ELF-1 (cell line): Measurements from ENCODE around the gene INSIG2.

ENCODE experiments used
- DNase-seq: peaks from one replicate; pipeline ENCODE4 v3.0.0-alpha.2; 2016; ENCODE audit warnings: low read depth, low spot score

INSIG2 gene

DNA sequence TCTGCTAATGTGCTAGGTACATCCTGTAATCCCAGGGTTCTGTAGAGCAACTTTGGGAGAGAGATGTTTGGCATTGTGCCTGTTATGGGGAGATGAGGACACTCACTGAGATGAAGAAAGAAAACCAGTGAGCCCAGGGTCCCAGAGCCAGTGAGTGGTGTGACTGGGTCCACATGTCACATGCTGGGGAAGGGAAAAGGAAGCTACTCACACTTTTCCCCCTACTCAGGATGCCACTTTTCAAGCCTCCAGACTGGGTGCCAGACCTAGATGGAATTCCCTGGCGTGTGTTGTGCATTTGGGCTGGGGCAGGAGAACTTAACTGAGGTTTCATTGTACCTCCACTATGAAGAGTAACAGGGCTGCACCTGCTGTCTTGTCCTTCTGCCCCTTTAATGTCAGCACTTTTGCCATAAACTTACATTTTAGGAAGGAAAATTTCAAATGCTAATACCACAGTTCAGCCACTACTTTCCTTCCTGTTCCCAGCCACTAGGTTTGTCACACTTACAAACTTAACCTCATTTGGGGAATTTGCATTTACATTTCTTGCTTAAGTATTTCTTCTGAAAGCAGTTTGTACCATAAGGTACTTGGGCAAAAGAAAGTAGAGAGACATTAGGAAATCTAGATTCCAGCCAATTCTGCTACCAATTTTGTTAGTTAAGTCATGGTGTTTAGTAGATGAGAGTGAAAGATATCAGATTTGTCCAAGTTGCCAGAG, 10.2 kb downstream of the INSIG2 start:
- DNase-seq = no peak

DNA sequence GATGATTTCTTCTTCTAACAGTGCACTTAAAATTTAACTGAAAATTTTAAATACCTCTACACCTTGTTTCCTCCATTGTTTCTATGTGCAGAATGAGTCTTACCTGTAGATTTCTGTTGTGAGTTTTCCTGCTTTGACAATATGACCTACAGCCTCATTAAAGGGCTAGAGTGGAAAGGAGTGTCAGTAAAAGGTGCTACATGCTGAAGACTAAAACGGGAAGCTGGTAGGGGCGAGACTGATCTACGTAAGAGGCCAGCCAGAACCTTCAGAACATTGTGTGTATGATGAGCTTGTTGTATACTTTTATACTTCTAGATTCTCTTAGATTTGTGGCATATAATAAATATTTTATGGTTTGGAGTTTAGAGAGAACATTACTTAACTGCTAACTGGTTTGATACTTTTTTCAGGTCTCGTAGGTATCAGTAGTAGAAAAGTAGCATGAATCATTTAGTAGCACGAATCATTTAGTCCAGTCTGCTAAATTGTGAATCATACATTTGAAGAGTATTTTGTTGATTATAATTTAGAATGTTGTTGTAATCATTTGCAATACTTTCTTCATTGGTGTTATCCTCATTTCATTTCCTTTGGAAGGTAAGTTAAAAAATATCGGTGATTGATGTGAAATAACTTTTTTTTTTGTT, 14.3 kb downstream of the INSIG2 start:
- DNase-seq = no peak

DNA sequence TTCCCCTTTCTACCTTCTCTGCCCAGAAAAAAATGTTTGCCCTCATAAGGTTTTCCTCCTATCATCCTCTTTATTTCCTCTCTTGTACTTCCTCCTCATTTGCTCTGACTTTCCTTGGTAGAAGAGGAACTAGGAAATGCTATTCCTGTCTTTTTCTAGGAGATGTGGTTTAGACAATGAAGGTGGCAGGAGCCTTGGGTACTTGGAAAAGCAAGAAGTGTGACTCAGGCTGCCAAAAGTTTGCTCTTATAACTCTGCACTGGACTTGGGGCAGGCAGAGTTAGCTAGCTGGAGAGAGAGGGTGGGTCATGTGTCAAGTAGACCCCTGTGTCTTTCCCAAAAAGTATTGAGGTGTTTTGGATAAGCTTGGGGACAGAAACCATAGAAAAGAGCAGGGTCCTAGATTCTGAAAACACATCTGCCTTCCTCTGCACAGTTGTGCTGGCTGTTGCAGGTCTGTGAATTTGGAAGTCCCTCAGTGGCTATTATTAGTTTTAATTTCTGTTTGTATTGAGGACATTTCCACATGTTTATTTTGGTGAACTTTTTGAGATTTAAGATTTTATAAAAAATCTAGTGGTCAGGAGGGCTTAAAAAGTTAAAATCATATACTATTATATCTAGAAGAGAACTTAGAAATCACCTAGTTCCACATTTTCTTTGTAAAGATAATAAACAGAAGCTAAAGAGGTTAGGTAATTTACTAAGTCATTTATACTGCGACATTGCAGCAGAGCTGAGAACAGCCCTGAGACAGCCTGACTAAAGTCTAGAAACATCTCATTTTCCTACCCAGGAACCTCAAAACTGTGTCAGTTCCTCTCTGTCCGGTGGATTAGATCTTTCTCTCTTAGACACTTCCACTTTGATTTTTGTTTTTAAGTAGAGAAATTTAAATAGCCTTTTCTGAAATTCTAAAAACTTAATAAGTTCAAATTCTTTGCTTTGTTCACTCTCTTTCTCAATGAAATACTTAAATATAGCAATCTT, 16.0 kb downstream of the INSIG2 start:
- DNase-seq = no peak

DNA sequence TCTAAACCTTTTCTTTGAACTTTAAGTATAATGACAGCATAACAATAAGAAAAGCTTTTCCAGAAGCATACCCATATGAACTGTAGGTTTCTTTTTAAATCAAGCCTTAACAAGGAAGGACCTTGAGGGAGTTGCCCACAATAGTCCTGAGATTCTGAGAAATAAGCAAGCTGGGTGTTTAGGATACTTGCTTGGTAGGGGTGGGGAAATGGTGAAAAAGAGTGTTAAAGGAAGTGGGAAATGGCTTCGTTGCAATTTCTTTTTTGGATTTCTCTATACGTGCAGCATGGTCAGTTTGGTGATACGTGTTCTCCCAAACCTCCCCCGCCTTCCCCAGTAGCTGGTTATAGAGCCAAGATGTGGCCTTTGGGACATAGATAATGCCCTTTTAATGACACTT, 17.2 kb downstream of the INSIG2 start:
- no peak for DNase-seq

DNA sequence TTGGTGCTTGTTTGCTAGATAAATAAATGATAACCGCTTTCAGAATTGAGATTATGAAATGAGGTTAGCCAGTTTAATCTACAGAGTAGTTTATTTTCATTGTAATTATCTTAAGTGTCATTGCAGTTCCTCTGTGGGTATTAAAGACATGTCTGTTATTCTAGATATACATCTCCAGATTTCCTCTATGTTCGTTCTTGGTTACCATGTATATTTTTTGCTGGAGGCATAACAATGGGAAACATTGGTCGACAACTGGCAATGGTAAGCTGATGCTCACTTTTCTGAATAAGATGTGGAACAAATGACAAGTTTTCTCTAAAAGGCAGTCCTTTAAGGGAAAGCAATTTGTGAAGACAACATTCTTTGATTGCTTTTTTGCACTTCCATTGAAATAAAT, 18.7 kb downstream of the INSIG2 start:
- no peak for DNase-seq

DNA sequence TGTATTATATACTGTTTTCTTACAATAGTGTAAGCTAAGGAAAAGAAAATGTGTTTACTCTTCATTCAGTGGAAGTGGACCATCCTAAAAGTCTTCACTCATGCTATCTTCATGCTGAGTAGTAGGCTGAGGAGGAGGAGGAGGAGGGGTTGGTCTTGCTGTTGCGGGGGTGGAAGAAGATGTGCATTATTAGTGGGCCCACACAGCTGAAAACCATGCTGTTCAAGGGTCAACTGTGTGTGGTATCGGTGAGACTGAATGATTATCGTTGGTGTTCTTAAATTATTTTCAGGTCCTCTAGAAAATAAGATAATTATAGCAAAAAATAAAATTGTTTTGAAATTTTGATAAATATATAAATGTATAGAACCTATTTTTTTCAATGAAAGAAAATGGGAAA, 22.0 kb downstream of the INSIG2 start:
- DNase-seq = no peak

DNA sequence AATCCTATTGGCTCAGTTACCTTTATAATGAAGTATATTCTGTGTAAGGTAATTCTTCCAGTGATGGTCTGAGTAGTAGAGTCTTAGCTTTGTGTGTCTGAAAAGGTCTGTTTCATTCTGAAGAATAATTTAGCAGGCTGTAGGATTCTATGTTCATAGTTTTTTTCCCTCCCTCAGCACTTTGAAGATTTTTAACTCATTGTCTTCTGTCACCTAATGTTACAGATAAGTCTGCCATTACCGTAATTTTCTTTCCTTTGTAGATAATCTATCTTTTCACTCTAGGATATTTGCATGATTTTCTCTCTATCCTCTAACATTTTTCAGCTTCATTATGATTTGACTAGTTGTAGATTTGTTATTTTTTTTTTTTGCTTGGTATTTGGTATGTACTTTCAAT, 22.7 kb downstream of the INSIG2 start:
- DNase-seq = no peak

DNA sequence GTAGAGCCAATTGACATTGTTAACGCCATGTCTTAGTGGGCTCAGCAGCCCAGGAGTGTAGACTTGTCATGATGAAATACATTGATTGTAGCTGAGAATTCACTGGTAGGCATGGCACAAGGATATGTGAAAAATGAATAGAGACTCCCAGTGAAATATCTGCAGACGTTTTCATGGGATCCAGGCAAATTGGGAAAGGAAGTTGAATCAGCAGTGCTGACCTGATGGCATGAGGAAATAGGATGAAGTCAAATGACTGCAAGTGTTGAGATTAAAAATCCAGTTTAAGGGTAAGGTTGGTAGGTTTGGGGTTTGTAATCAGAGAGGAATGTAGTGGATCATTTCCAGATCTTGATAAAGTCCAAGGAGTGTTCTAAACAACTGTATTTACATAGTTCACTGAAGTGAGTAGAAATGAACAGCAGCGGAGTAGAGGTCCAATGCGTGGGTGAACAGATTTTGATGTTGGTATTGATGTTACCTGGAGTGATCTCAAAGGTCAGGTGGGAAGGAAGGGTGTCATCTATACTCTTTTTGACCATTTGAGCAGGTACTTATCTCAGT, 24.6 kb downstream of the INSIG2 start:
- DNase-seq = no peak

DNA sequence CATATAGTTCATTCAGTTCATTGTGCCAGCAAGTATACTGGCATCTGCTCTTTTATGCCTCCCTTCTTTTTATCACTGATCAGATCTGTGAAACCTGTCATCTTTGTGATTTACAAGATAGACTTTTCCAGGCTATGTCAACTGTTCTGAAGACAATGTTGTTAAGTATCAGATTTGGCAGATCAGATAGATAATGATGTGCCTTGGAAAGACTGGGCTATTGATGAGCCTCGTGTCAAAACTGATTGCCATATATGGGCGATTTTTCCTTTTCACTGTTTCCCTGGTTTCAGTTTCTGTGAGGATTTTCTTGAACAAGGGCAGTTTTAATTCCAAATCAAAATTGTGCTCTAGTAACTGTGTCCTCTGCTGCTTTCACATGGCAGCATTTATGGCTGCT, 26.6 kb downstream of the INSIG2 start:
- DNase-seq = no peak

DNA sequence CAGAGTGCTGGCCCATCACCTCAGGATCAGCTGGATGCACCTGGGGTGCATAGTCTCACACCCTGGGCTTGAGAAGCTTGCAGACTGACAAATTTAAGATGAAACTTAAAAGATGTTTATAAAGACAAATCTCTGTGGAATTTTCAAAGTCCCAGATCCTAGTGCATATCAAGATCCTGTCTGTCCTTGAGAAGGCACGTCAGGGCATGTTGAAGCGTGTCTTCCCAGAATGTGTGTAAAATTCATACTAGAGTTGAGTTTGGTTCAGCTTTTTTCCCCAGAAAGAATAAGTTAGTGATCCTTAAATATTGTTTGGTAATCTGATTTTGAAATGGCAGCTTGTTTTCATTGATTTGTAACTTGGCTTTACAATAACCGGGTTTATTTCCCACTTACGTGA, 27.5 kb downstream of the INSIG2 start:
- no peak for DNase-seq

DNA sequence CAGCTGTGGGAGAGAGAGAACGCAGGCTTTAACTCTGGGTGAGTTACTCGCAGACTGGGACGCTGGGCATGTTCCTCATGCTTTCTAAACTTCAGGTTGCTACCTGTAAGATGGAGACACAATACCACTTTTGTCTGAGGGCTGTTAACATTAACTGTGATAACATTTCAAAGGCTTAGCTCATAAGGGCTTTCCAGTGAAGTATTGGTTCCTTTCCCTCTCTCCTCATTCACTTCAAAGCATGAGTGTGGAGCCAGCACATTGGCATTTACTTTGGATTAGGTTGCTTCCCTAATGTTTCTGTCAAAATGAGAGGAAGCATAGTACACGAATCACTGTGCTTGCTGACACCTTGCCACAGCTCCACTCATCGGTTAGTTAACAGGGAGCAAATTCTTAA, 30.2 kb downstream of the INSIG2 start:
- DNase-seq = no peak

DNA sequence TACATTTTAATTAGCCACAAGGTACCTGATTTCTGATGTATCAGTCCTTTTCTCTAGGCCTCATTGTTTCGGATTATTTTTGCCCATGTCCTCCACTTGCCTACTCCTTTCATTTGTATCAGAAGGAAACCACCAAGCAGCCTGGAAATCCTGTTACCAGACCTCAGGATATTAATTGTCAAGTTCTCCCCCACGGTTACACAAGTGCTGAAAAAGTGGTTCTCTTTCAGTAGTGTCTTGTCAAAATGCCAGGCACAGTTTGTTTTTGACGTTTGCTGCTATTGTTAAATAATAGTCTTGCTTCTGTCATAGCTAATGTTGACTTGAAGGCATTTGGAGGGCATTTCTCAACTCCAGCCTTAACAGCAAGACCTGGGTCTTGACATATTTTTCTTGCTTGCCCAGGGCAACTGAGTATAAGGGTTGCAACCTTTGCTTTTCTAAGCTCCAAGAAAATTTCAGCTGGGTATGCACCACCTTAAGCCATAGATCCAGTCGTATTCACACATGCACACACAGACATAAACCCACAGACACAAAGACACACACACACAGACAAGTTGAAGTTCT, 31.0 kb downstream of the INSIG2 start:
- no peak for DNase-seq

DNA sequence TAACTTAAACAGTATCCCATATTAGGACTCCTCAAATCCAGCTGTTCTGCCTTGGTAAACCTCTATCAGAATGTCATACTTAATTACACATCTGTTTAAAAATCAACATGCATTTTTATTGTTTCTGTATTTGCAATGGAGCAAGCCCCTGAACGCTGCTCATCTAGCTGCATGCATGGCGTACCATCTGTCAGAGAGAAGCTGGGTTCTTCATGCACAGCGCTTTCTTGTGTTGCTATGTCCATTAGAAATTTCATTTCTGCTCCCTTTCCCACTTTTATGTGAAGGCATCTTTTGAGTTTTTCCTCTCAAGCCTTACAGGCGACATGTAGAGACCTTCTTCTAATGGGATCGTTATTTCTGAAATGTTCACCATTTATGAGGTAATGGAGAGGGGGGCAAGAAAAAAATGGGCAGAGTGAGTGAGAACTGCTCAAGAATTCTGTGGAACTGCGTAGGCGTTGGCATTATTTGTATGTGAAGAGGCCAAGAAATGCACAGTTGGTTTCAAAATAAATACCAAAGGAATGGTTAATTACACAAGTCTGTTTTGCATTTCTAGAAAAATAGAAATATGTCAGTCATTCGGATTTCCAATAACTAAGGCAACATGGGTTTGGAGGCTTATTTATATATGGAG, 31.6 kb downstream of the INSIG2 start:
- no peak for DNase-seq

DNA sequence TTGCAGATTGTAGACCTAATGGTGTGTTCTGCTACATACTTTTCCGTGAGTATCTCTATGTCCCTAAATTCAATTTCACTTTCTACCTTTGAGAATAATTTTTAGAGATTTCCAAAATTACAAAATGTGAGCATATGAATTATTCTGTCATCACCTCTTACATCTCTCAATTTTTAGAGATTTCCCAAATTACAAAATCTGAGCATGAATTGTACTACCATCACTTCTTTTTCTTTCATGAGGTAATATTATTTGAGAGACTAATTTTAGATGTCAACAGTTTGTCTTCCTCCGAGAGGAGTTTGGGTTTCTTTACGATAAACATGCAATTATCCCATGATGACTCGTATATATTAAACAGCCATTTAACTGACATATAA, 32.1 kb downstream of the INSIG2 start:
- no peak for DNase-seq

DNA sequence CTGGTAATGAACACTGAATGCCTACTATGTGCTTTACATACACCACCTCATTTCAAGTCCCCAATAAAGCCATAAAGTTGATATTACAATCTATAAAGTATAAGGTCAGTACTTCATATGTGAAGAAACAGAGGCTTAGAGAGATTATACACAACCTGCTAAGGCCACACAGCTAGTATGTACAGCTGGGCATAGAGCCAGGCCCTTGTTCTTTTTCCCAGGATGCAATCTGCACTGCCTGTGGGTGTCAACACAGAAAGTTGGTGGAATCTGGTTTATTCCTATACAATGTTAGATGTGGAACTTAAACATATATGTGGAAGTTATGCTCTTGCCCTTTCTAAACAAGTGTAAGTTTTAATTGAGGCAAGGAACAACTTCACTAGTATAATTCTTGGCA, 32.8 kb downstream of the INSIG2 start:
- no peak for DNase-seq

DNA sequence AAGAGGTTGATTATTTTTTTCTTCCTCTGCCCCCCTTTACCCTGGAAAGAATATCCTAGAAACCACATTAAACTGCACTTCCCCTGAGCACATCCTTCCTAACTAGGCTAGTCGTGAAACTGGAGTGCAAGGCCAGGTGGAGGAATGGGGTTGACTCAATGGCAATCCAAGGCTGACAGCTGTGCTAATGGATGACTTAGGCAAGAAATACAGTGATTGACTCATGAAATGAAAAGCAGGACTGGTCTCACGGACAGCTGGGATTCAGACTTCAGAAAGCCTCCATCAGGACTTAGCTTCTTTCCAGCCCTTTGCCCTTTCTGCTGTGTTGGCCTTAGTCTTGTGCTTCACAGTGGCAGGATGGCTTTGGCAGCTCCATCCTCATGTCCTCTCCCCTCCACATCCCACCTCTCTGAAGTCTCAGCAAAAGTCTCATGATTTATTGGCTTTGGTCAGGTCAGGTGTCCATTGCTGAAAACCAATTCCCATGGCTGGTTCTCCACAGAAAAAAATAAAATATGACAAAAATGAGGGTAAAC, 33.8 kb downstream of the INSIG2 start:
- no peak for DNase-seq

DNA sequence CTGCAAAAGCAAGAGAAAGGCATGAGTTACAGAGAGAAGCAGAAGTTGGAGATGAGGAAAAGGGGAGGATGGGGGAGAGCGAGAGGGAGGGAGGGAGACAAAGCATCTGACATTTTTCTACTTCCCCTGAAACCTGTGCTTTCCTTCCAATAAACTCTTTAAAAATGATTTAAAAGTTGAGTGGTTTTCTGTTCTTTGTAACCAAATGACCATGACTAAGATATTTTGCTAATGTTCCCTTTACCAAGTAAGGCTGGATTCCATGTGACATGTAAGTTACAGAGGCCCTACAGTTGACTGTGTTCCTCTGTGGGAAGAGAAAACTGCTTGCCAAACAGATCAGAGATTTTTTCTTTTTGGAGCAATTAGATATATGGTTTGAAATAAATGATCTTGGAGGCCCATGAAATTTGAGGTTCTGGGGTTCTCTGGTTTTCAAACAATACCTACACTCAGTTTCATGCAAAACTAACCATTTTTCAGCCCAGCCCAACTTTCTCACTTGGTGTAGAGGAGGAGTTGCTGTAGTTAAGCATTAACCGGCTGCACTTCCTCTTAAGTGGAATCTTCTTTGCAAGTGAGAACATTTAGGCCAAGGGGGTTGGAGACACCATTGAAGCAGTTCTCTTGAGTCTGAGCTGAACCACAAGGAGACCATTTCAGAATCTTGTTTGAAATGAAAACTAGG, 34.5 kb downstream of the INSIG2 start:
- no peak for DNase-seq

DNA sequence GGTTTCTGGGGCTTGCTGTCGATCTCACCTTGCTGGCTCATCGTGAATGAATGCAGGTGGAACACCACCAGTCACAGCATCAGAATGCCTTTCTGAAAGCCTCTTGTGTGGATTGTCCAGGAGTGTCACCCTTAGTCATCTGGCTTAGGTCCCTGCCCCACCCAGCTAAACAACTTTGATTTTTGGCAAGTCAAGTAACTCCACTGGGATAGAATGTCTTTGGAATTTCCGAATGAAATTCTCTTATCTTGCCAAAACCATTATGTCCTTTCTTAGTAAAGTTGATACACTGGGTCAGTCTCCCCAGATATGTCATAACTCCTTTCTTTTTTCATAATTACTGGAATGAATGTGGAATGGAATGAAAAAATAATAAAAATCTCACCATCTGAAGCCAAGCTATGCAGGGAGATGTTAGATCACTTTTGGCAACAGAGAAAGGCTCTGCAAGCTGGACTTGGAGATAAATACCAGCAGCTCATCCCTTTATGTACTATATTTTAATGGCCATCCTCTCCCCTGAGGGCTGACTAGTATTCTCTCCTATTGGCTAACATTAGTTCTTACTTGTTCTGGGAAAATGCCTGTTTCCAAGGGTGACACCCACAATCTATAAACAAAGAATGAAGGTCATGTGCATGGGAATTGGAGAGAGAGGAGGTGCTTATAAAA, 35.4 kb downstream of the INSIG2 start:
- no peak for DNase-seq

DNA sequence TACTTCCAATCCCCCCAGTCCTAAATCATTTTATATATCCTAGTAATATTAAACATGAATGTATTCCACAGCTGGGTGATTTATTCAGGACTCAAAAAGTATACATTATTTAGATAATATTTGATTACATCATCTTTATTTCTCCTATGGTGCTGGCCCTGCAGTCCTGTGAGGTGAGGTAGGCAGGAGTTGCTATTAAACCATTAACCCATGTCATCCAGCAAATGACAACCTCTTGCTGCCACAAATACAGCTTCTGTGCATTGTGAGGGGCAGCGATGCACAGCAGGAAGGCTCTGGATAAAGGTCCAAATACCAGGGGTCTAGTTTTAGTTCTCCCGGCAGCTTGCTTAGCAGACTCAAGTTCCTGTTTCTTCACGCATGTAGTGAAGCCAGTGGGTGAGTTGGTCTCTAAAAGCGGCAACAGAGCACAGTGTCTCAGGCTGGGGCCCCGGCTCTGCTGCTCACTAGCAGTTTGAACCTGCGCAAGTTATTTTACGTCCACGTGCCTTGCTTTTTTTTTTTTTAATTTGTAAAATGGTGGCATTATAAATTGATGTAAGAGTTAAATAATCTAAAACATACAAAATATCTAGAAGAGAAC, 36.1 kb downstream of the INSIG2 start:
- no peak for DNase-seq
